OCI-LY1 (cell line): Measurements from ENCODE around the gene SHLD3.

Source experiments
- EZH2 ChIP-seq: fragments of 200-600 bp; sonication (generic), shearing (Covaris generic); IDR thresholded peaks from 2 replicates; pipeline ENCODE4 v1.8.0; 2017; ENCODE audit warnings: borderline replicate concordance, mixed run types, mild to moderate bottlenecking, antibody characterized with exemption, low read length, moderate library complexity, mixed read lengths
- TF ChIP-seq, protein P1 (sequence below): fragments of 200-600 bp; sonication (generic), shearing (Covaris generic); IDR thresholded peaks from 2 replicates; pipeline ENCODE4 v1.5.1; 2017; ENCODE audit warnings: mild to moderate bottlenecking, antibody characterized with exemption, low read length, moderate library complexity, mixed read lengths

DNA sequence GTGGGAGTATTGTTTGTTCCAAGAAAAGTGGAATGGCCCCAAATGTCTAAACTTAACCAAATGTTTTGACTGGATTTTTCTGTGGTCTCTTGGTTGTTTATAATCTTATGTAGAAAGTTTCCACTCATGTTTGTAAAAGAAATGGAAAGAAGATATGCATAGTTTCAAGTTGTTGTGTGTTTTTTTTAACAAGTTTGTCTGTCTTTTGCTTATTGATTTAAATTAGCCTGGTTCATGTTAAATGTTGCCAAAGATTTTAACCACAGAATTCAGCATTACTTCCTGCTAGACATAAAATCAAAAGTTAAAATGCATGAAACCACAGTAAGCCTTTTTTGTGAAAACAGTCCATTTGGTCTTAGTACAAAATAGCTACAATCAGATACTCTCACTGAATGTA, 47.7 kb upstream of the SHLD3 start:
- TF ChIP-seq, protein P1, sequence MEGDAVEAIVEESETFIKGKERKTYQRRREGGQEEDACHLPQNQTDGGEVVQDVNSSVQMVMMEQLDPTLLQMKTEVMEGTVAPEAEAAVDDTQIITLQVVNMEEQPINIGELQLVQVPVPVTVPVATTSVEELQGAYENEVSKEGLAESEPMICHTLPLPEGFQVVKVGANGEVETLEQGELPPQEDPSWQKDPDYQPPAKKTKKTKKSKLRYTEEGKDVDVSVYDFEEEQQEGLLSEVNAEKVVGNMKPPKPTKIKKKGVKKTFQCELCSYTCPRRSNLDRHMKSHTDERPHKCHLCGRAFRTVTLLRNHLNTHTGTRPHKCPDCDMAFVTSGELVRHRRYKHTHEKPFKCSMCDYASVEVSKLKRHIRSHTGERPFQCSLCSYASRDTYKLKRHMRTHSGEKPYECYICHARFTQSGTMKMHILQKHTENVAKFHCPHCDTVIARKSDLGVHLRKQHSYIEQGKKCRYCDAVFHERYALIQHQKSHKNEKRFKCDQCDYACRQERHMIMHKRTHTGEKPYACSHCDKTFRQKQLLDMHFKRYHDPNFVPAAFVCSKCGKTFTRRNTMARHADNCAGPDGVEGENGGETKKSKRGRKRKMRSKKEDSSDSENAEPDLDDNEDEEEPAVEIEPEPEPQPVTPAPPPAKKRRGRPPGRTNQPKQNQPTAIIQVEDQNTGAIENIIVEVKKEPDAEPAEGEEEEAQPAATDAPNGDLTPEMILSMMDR: no peak
- no peak for TF ChIP-seq EZH2
